Left forelimb (tissue), 1 donor: Measurements from ENCODE around the gene CHST11.
"Not testable (repeated sequence)": the region's sequence is repeated elsewhere in the genome, so short reads cannot be mapped to it uniquely, and the experiment has no call there.

Experiments
- DNase-seq: peaks from one replicate; pipeline ENCODE4 v3.0.0-alpha.2; 2018; ENCODE audit warnings: low spot score

CHST11 gene

DNA sequence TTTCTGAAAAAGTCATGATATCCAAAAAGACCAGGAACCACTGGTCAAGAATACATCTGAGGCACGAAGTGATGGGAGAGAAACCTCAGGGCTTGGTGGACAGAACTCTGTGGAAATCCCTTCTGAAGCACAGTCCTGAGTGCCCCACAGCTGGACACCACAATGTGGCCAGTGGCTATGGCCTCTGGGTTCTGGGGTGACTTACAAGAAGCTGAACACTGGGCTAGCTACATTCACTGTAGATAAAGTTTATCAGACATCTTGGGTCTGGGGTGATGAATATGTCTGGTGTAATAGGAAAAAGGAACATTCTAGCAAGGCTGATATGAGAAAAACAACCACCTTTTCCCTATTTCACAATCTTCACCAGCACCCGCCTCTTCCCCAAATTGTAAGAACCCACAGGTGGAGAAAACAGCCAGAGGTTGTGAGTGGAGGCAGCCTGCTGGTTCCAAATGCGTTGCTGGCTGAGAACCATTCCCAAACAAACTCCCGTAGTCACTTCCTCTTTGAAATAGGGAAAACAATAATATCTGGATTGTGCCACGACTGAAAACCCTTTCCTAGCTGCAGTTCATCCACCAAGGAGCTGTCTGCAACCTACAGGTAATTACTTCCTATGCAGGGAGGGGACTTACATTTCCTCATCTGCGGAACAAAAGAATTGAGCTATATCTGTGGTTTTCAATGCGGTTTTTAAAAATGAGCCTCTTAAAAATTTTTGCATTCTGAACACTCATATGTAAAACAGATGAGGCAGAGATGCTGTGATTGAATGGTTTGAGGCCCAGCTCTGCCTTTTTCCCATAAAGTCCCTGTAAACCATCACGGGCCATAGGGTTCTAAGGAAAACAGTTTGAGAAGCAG, 307.7 kb downstream of the CHST11 start:
- DNase-seq, result no peak

DNA sequence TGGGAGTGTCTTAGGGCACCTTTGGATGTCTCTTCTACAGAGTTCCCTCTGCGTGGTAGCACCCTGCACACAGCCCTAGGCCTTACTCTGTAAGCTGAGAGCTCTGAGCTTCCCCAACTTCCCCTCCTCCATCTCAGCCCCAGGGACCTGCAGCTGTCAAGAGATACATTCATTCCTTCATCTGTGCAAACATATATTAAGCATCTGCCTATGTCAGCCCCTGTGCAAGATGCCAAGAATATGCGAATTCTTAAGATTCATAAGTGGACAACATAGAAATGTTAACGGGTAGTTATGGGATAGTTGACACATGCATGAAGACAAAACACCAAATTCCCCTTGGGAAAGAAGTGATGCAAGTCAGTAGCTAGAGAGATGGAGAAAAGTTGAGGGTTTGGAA, 310.5 kb downstream of the CHST11 start:
- no peak for DNase-seq

DNA sequence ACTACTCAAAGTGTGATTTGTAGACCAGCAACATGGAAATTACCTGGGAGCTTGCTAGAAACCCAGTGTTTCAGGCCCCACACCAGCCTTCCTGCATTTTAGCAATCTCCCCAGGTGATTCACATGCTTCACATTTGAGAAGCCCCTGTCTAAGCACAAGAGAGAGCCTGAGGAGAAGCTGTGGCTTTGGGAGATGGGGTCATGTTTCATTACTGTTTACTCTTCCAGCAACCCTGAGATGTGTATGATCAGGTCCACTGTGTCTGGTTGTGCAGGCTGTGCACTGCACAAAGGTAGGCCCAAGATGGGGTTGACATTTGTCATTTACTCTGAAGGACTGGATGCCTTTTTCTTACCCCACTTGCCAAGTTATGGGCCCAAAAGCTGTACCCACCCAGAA, 311.3 kb downstream of the CHST11 start:
- DNase-seq, result no peak

GRCh38 chr12:104769144-104769561, 312.4 kb downstream of the CHST11 start:
- DNase-seq, result no peak

DNA sequence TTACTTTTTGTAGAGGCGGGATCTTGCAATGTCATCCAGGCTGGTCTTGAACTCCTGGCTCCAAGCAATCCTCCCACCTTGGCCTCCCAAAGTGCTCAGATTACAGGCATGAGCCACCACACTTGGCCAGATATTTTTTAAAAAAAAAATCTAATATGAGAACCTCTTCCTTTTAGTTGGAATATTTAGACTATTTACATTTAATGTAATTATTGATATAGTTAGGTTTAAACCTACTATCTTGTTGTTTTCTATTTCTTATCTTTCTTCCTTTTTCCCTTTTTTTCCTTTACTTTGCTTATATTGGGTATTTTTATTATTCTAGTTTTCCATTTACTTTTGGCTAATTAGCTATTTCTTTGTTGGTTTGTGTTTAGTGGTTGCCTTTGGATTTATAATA, 315.6 kb downstream of the CHST11 start:
- DNase-seq, result no peak

DNA sequence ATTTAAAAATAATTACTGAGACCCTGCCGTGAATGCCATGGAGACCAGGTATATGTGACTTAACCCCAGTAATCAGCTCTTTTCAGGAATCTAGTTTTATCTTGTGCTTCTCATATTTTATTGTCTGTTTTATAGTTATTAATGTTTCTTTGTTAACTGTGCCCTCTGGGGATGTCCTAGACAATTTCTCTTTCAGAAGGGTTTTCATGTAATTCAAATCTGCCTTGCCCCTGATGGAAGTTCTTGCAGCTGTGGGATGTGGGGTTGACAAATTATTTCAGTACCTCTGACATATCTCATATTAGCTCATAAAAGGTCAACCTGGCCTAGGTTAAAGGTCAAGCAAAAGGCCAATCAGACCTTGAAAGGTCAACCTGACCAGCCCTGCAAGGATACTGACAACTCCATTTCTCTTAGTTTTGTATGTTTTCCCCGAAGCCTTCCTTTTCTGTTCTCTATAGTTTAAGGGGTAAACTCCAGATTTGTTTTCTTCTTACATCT, 319.0 kb downstream of the CHST11 start:
- no peak for DNase-seq

DNA sequence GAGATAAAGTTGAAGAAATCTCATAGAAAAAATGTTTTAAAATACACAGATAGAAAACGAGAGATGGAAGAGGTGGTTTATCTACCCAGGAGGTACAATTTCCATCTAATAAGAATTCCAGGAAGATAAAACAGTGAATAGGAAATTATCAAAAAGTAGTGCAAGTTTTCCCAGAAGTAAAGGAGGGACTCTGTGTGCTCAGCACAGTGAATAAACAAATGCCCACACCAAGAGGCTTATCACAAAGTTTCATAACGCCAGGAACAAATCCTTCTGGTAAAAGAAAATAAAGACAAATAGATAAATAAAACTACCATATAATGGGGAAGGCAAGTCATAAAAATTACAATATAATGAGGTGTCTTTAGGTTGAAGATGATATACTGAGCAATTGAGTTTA, 322.4 kb downstream of the CHST11 start:
- no peak for DNase-seq

DNA sequence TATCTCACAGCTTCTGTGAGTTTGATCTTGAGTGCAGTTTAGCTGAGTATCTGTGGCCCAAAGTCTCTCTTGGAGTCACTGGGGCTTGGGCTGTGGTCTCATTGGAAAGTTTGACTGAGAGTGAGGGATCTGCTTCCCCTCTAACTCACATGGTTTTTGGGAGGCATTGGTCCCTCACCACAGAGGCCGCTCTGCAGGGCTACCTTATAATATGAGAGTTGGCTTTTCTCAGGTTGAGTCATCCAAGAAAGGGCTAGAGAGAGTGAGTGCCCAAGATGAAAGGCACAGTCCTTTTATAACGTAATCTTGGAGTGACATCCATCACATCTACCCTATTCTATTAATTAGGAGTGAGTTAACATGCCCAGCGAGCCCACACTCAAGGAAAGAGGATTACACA, 325.5 kb downstream of the CHST11 start:
- DNase-seq, result no peak

DNA sequence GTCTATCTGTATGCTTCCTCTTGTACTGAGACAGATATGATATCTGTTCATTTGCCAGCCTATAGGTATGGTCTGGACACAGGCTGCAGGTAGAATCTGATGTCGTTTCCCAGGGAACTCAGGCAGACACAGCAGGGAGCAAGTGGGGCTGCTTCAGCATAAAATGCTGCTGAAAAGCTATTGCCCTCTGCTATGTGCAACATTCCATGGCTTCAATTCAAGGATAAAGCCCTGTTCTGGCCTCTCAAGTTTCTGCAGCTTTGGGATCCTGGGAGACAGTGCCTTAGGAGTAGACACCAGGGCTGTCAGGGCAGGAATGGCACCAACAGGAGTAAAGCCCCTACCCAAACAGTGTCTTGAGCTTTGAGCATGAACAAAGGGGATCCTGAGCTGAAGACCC, 327.8 kb downstream of the CHST11 start:
- DNase-seq, result no peak

- DNase-seq, result no peak
These were observed 329.1 kb downstream of the CHST11 start for GRCh38 chr12:104785886-104786285.

DNA sequence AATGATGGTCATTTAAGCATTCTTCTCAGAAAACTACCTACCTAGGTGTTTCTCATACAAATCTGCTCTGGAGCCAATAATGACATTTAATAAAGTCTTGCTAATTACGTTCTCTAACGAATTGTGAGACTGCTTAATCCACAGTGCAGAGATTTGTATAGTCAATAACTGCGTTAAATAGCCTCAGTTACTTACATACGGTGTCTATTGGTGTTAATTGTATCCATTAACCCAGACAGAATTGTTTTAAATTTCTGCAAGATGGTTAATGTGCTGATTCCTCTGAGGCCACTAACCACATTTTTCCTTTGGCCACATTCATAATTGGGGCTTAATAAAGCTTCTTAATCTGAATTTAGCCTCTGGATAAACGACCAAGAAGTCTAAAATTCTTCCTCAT, 329.6 kb downstream of the CHST11 start:
- no peak for DNase-seq

DNA sequence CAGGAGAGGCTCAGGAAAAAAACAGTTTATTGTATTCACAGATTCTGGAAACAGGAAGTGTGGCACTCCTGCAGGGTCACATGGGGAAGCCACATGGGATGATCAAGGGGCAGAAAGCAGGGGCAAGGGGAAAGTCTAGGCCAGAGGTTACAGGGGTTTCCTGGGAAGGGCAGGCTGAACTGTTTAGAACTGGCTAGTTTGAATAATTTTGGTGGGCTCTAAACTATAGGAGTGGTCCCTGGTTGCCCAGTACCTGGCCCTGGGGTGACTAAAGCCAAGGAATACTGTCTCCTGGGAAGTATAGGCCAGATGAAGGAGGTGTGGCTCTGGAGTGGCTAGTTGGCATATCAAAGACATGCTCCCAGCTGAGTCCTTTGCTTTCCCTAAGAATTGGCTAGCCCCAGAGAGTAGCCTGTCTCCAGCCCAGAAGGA, 332.1 kb downstream of the CHST11 start:
- no peak for DNase-seq

GRCh38 chr12:104790296-104791125, 333.8 kb downstream of the CHST11 start:
- DNase-seq, result no peak

- DNase-seq, result no peak
These were observed 335.8 kb downstream of the CHST11 start for GRCh38 chr12:104792570-104792969.

- no peak for DNase-seq
These were observed 336.5 kb downstream of the CHST11 start for GRCh38 chr12:104793285-104793684.

DNA sequence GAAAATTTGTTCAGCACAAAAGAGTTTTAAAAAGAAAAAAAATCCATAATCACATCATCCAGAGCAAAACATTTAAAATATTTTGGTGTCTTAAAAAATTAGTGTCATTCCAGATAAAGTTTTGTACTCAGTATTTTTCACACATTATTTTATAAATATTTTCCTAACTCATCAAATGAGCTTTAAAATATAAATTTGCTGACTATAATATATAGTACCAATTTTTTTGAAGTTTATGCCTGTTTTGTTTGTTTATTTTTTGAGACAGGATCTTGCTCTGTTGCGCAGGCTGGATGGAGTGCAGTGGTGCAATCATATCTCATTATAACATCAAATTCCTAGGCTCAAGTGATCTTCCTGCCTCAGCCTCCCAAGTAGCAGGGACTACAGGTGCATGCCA, 337.2 kb downstream of the CHST11 start:
- no peak for DNase-seq

DNA sequence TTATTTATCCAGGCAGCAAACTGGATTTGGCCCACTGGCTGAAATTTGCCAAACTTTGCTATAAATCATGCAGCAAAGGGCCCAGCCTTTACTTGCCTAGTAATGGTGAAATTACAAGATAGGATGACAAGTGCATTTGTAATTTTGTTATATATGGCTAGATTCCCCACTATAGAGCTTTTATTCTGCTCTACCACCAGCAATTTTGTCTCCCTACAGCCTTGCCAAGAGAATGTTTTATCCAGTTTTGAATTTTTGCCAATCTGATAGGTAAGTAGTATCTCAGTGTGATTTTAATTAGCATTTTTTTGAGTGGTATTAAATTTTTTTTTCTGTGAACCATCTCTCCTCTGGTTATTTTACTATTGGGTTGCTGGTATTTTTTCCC, 339.7 kb downstream of the CHST11 start:
- no peak for DNase-seq

DNA sequence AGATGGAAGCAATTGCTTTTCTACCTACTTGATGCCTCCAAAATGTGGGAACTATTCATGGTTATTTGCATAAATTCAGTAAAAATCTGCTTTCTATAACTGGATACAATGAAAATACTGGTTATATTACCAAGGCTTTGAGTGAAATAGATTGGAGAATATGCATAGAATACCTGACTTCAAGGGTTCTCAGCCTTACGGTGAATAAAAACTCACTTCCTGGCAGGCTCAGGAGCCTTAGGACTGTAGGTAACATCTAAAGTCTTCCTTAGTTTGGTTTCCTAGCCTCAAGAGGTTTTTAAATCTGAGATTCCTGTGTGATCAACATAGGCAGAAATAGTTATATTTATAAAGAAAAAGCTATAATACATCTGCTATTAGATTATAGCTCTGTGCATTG, 342.7 kb downstream of the CHST11 start:
- DNase-seq, result no peak

DNA sequence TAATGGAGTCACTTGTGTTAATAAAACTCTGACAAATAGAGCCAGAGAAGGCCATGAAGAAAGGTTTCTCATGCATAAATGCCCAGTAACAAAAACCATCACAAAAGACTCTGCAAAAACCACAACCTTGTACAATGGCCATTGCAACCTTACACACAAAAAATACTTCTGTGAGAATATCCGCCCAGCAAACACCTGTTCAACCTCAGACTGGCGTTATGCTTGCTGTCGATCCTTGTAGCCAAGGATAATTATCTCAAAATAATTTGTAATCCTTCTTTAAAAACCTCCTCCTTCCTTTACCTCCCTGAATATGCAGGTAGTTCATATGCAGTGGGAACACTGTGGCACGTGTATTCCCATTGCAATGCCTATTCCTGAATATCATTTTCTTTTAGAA, 344.3 kb downstream of the CHST11 start:
- no peak for DNase-seq

DNA sequence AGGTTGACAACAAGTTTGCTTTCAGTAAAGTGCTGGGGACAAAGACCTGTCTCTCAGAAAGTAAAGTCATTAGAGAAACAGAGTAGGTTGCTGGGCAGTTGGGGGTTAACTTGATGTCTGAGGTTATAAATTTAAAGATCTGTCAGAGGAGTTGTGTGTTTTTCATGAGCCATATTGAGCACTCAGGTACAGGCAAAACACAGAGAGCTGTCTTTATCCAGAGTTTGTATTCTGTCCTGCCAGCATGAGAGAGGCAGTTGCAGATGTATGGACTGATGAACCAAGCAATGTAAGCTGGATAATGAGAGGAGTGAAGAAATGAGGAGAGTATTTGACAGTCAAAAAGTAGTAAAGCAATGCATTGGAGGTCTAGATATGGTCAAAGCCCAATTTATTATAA, 344.7 kb downstream of the CHST11 start:
- no peak for DNase-seq

GRCh38 chr12:104802208-104802607, 345.5 kb downstream of the CHST11 start:
- no peak for DNase-seq

GRCh38 chr12:104805186-104805585, 348.4 kb downstream of the CHST11 start:
- DNase-seq, result no peak

DNA sequence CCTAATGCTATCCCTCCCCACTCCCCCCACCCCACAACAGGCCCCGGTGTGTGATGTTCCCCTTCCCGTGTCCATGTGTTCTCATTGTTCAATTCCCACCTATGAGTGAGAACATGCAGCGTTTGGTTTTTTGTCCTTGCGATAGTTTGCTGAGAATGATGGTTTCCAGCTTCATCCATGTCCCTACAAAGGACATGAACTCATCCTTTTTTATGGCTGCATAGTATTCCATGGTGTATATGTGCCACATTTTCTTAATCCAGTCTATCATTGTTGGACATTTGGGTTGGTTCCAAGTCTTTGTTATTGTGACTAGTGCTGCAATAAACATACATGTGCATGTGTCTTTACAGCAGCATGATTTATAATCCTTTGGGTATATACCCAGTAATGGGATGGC, 349.4 kb downstream of the CHST11 start:
- not testable (repeated sequence) for DNase-seq
